NCI-H748 treated with DMSO at 0.1 percent for 48 hours (cell line): Measurements from ENCODE around the gene SNX11.
"Not testable (repeated sequence)": the region's sequence is repeated elsewhere in the genome, so short reads cannot be mapped to it uniquely, and the experiment has no call there.

Experiments used
- DNase-seq: peaks from one replicate; lab custom pipeline; 2025; lab: John Stamatoyannopoulos, UW

Gene SNX11

GRCh38 chr17:48107137-48108055 is at the start of gene SNX11:
Gene SNX11 (plus strand): TSS chr17:48107766. CDS start chr17:48112044, 4,278 bp downstream.
- DNase-seq, result peak; percentile 91

GRCh38 chr17:48058393-48059124 is 49.0 kb upstream of the SNX11 start:
- DNase-seq, result no peak

GRCh38 chr17:48059125-48059668 is 48.4 kb upstream of the SNX11 start:
- DNase-seq, result no peak

- no peak for DNase-seq
These were observed 47.3 kb upstream of the SNX11 start for GRCh38 chr17:48060249-48060648.

- no peak for DNase-seq
These were observed 45.3 kb upstream of the SNX11 start for GRCh38 chr17:48062273-48062672.

GRCh38 chr17:48064638-48065037 is 42.9 kb upstream of the SNX11 start:
- DNase-seq, result no peak

- DNase-seq, result no peak
These were observed 41.4 kb upstream of the SNX11 start for GRCh38 chr17:48066192-48066591.

- DNase-seq, result no peak
These were observed 40.9 kb upstream of the SNX11 start for GRCh38 chr17:48066656-48067055.

GRCh38 chr17:48067245-48067644 is 40.3 kb upstream of the SNX11 start:
- no peak for DNase-seq

- not testable (repeated sequence) for DNase-seq
These were observed 39.8 kb upstream of the SNX11 start for GRCh38 chr17:48067808-48068207.

- no peak for DNase-seq
These were observed 39.0 kb upstream of the SNX11 start for GRCh38 chr17:48068491-48068961.

- DNase-seq, result no peak
These were observed 37.4 kb upstream of the SNX11 start for GRCh38 chr17:48070195-48070594.

- no peak for DNase-seq
These were observed 35.9 kb upstream of the SNX11 start for GRCh38 chr17:48071654-48072053.

- DNase-seq, result not testable (repeated sequence)
These were observed 34.8 kb upstream of the SNX11 start for GRCh38 chr17:48072811-48073210.

GRCh38 chr17:48073566-48074094 is 33.9 kb upstream of the SNX11 start:
- DNase-seq, result not testable (repeated sequence)

GRCh38 chr17:48074322-48075081 is 33.1 kb upstream of the SNX11 start:
- peak; percentile 34 for DNase-seq

GRCh38 chr17:48077152-48077551 is 30.4 kb upstream of the SNX11 start:
- DNase-seq, result not testable (repeated sequence)

- no peak for DNase-seq
These were observed 25.7 kb upstream of the SNX11 start for GRCh38 chr17:48081858-48082257.

GRCh38 chr17:48084932-48085331 is 22.6 kb upstream of the SNX11 start:
- no peak for DNase-seq

GRCh38 chr17:48093341-48094045 is 14.1 kb upstream of the SNX11 start:
- no peak for DNase-seq

- DNase-seq, result no peak
These were observed 12.0 kb upstream of the SNX11 start for GRCh38 chr17:48095611-48096010.
